ENCODE measurements around the gene MEI4. TPM values are rescaled to one million over a fixed set of nuclear protein-coding genes. Genes with fewer than 3 reads are reported as not detected.
A peak's percentile ranks its signal among the peaks of the same experiment; 100 is the strongest.

Gene MEI4
- polyA plus RNA-seq, 4 donors, result 0.01 to 0.09 TPM; not detected in 2

DNA sequence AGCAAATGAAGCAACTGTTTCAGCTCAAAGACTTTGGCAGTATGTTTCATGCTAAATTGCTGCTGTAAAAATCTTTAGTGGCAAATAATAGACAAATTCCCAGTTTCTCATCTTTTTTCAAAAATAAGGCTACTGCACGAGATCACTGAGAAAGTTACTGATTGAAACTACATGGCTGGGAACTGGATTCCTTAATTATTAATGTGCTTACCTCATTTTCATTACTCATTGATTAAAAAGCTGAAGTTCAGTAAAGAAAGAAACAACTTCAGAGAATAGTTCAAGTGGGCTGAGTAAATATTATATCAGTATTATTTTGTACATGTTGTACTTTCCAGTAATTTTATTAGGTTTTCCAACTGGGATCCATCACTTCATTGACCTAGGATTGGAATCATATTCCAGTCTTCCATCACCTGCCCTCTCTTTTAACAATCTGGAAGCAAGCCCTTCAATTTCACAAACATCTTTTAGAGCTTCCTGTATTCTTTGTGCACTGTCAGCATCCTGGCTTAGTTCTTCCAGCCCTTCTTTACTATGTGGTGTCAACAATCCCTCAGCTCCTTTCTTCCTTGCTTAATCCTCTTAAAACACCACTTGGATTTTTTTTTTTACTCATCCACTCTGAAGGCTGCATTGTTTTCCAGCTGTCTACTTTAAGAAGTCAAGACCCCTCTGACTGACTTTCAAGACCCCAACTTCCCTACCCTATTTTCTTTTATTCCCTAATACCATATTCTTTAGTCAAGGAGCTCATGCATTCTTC is 4.3 kb downstream of the MEI4 start:
- H3K27ac ChIP-seq (ENCODE audit: low read depth in 1 of 3, low read length in 2 of 3), result no peak overlapping the region
- H3K27me3 ChIP-seq (ENCODE audit: control insufficient read depth in 3 of 3, insufficient read depth in 3 of 3, low read length in 3 of 3), result no peaks in the 10 kb centered on the region
- no peaks in the 10 kb centered on the region for H3K36me3 ChIP-seq (ENCODE audit: control insufficient read depth in 3 of 3, insufficient read depth in 2 of 3, low read depth in 1 of 3, low read length in 3 of 3)
- WGBS, 3 donors, result 56 to 78% (median 74%) methylated on average over 1 of the region's 1 CpG
- no peak for DNase-seq
- no peak for FAIRE-seq
- H3K9me3 ChIP-seq (ENCODE audit: control insufficient read depth in 2 of 2, insufficient read depth in 1 of 2, low read depth in 1 of 2, low read length in 1 of 2), result no peaks in the 10 kb centered on the region
- no peaks in the 10 kb centered on the region for H3K4me1 ChIP-seq (ENCODE audit: control insufficient read depth in 3 of 3, insufficient read depth in 2 of 3, low read depth in 1 of 3, low read length in 2 of 3)
- no peak overlapping the region for H3K4me3 ChIP-seq (ENCODE audit: low read depth in 1 of 3, low read length in 3 of 3)

DNA sequence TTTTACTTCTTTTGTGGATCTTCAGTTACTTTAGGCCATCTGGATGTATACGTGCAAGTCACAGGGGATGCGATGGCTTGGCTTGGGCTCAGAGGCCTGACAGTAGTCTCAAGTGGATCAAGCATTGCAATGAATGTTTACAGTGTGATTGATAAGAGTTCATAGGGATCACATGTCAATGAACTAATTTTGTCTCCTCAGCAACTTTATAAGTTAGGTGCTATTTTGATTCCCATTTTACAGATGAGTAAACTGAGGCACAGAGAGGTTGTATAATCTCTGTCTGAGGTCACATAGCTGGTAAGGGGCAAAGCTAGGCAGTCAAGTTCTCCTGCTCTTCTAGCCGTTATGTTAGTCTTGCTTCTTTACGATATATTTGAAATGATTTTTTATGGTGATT is 13.5 kb downstream of the MEI4 start:
- Histone ChIP-seq H3K9me3 (ENCODE audit: control insufficient read depth in 2 of 2, insufficient read depth in 1 of 2, low read depth in 1 of 2, low read length in 1 of 2) (no peaks in the 10 kb centered on the region), H3K27ac (ENCODE audit: low read depth in 1 of 3, low read length in 2 of 3) (no peak overlapping the region), H3K4me1 (ENCODE audit: control insufficient read depth in 3 of 3, insufficient read depth in 2 of 3, low read depth in 1 of 3, low read length in 2 of 3) (no peaks in the 10 kb centered on the region), H3K27me3 (ENCODE audit: control insufficient read depth in 3 of 3, insufficient read depth in 3 of 3, low read length in 3 of 3) (no peaks in the 10 kb centered on the region), H3K4me3 (ENCODE audit: low read depth in 1 of 3, low read length in 3 of 3) (no peak overlapping the region), H3K36me3 (ENCODE audit: control insufficient read depth in 3 of 3, insufficient read depth in 2 of 3, low read depth in 1 of 3, low read length in 3 of 3) (no peaks in the 10 kb centered on the region)
- DNase-seq, result no peak
- 88 to 93% (median 88%) methylated on average over 4 of the region's 4 CpGs for WGBS, 3 donors
- no peak for FAIRE-seq

DNA sequence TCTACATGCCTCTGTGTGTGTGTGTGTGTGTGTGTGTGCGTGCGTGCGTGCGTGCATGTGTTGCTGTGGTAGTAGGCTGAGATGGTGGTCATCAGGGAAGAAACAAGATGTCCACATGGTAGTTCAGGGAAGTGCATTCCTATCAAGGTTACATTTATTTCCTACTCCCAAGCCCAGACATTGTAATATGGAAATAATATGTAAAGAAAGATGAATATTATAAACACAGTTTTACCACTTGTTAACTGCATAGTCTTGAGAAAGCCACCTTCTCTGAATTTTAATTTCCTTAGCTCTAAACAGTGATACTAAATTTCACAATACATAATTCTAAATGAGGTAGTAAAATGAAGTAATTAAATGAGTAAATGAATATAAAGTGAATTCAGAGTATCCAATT is 14.0 kb downstream of the MEI4 start:
- FAIRE-seq (no peak), DNase-seq (no peak)
- no peaks in the 10 kb centered on the region for H3K4me1 ChIP-seq (ENCODE audit: control insufficient read depth in 3 of 3, insufficient read depth in 2 of 3, low read depth in 1 of 3, low read length in 2 of 3)
- 68 to 98% (median 71%) methylated on average over 4 of the region's 4 CpGs for WGBS, 3 donors
- no peak overlapping the region for H3K27ac ChIP-seq (ENCODE audit: low read depth in 1 of 3, low read length in 2 of 3)
- no peaks in the 10 kb centered on the region for H3K9me3 ChIP-seq (ENCODE audit: control insufficient read depth in 2 of 2, insufficient read depth in 1 of 2, low read depth in 1 of 2, low read length in 1 of 2)
- no peak overlapping the region for H3K4me3 ChIP-seq (ENCODE audit: low read depth in 1 of 3, low read length in 3 of 3)
- H3K36me3 ChIP-seq (ENCODE audit: control insufficient read depth in 3 of 3, insufficient read depth in 2 of 3, low read depth in 1 of 3, low read length in 3 of 3), result no peaks in the 10 kb centered on the region
- no peaks in the 10 kb centered on the region for H3K27me3 ChIP-seq (ENCODE audit: control insufficient read depth in 3 of 3, insufficient read depth in 3 of 3, low read length in 3 of 3)

DNA sequence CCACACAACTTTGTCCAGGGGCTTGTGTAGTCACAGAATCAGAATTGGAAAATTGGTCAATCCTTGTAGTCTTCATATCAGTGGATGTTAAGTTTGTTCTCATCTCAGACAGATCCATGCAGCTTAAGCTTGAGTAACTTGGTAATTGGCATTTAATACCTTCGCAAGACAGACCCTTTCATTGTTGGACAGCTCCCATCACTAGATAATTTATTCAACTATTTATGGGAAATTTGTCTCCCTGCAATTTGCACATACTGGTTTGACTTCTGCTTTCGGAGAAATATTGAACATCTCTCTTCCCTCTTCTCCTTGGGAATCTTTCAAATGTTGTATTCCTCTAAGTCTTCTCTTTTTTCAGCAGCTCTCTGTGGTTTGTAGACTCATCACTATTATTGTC is 17.1 kb downstream of the MEI4 start:
- FAIRE-seq, result no peak
- H3K27ac ChIP-seq (ENCODE audit: low read depth in 1 of 3, low read length in 2 of 3), result no peak overlapping the region
- H3K27me3 ChIP-seq (ENCODE audit: control insufficient read depth in 3 of 3, insufficient read depth in 3 of 3, low read length in 3 of 3), result no peaks in the 10 kb centered on the region
- 86 to 88% (median 87%) methylated on average over 2 of the region's 2 CpGs for WGBS, 3 donors
- H3K4me3 ChIP-seq (ENCODE audit: low read depth in 1 of 3, low read length in 3 of 3), result no peak overlapping the region
- H3K9me3 ChIP-seq (ENCODE audit: control insufficient read depth in 2 of 2, insufficient read depth in 1 of 2, low read depth in 1 of 2, low read length in 1 of 2), result no peaks in the 10 kb centered on the region
- no peak for DNase-seq
- no peaks in the 10 kb centered on the region for H3K4me1 ChIP-seq (ENCODE audit: control insufficient read depth in 3 of 3, insufficient read depth in 2 of 3, low read depth in 1 of 3, low read length in 2 of 3)
- no peaks in the 10 kb centered on the region for H3K36me3 ChIP-seq (ENCODE audit: control insufficient read depth in 3 of 3, insufficient read depth in 2 of 3, low read depth in 1 of 3, low read length in 3 of 3)

DNA sequence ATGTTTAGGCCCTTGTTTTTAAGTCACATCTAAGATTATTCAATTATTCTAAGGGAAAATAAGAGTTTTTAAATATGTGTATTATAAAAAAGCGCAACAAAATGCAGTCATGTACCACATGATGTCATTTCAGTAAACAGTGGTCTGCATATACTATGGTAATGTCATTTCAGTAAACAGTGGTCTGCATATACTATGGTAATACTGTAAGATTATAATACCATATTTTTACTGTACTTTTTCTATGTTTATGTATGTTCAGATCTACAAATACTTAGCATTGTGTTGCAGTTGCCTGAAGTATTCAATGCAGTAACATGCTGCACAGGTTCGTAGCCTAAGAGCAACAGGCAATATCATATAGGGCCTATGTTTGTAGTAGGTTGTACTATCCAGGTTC is 21.4 kb downstream of the MEI4 start:
- FAIRE-seq (no peak), DNase-seq (no peak)
- no peaks in the 10 kb centered on the region for H3K4me1 ChIP-seq (ENCODE audit: control insufficient read depth in 3 of 3, insufficient read depth in 2 of 3, low read depth in 1 of 3, low read length in 2 of 3)
- WGBS, 3 donors, result 76 to 91% (median 85%) methylated on average over 2 of the region's 2 CpGs
- no peak overlapping the region for H3K4me3 ChIP-seq (ENCODE audit: low read depth in 1 of 3, low read length in 3 of 3)
- H3K9me3 ChIP-seq (ENCODE audit: control insufficient read depth in 2 of 2, insufficient read depth in 1 of 2, low read depth in 1 of 2, low read length in 1 of 2), result no peaks in the 10 kb centered on the region
- H3K27me3 ChIP-seq (ENCODE audit: control insufficient read depth in 3 of 3, insufficient read depth in 3 of 3, low read length in 3 of 3), result no peaks in the 10 kb centered on the region
- no peak overlapping the region for H3K27ac ChIP-seq (ENCODE audit: low read depth in 1 of 3, low read length in 2 of 3)
- H3K36me3 ChIP-seq (ENCODE audit: control insufficient read depth in 3 of 3, insufficient read depth in 2 of 3, low read depth in 1 of 3, low read length in 3 of 3), result no peaks in the 10 kb centered on the region

DNA sequence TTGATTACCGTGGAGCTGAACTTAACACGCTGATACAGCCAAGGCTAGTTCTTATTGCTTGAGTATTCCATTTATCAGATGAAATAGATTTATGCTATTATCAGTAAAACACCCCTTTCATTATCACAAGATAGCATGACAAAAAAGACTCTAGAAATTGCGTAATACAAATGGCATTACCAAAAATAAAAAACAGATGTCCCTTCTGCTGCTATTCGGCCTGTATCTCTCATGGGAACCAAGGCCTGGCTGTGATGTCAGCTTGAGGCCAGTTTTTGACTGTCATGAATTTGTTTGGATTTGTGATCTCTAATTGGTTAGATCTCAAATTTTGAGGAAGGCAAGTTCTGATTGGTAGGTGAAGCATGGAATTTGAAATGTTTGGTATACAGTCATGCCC is 25.2 kb downstream of the MEI4 start:
- no peaks in the 10 kb centered on the region for H3K9me3 ChIP-seq (ENCODE audit: control insufficient read depth in 2 of 2, insufficient read depth in 1 of 2, low read depth in 1 of 2, low read length in 1 of 2)
- no peaks in the 10 kb centered on the region for H3K27me3 ChIP-seq (ENCODE audit: control insufficient read depth in 3 of 3, insufficient read depth in 3 of 3, low read length in 3 of 3)
- H3K4me3 ChIP-seq (ENCODE audit: low read depth in 1 of 3, low read length in 3 of 3), result no peak overlapping the region
- no peaks in the 10 kb centered on the region for H3K36me3 ChIP-seq (ENCODE audit: control insufficient read depth in 3 of 3, insufficient read depth in 2 of 3, low read depth in 1 of 3, low read length in 3 of 3)
- no peaks in the 10 kb centered on the region for H3K4me1 ChIP-seq (ENCODE audit: control insufficient read depth in 3 of 3, insufficient read depth in 2 of 3, low read depth in 1 of 3, low read length in 2 of 3)
- FAIRE-seq (no peak), DNase-seq (no peak)
- H3K27ac ChIP-seq (ENCODE audit: low read depth in 1 of 3, low read length in 2 of 3), result no peak overlapping the region
- 64 to 75% (median 71%) methylated on average over 4 of the region's 4 CpGs for WGBS, 3 donors

DNA sequence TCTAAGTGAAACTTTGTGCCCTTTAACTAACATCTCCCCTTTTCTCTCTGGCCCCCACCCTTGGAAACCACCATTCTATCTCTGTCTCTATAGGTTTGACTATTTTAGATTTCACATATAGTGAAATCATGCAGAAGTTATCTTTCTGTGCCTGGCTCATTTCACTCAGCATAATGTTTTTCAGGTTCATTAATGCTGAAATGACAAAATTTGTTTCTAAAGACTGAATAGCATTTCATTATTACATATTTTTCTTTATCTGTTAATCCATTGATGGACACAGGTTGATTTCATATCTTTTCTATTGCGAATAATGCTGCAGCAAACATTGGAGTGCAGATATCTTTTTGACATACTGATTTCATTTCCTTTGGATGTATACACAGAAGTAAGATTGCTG is 30.7 kb downstream of the MEI4 start:
- Histone ChIP-seq H3K27ac (ENCODE audit: low read depth in 1 of 3, low read length in 2 of 3) (no peak overlapping the region), H3K36me3 (ENCODE audit: control insufficient read depth in 3 of 3, insufficient read depth in 2 of 3, low read depth in 1 of 3, low read length in 3 of 3) (no peaks in the 10 kb centered on the region), H3K27me3 (ENCODE audit: control insufficient read depth in 3 of 3, insufficient read depth in 3 of 3, low read length in 3 of 3) (no peaks in the 10 kb centered on the region), H3K4me3 (ENCODE audit: low read depth in 1 of 3, low read length in 3 of 3) (no peak overlapping the region), H3K9me3 (ENCODE audit: control insufficient read depth in 2 of 2, insufficient read depth in 1 of 2, low read depth in 1 of 2, low read length in 1 of 2) (no peaks in the 10 kb centered on the region), H3K4me1 (ENCODE audit: control insufficient read depth in 3 of 3, insufficient read depth in 2 of 3, low read depth in 1 of 3, low read length in 2 of 3) (no peaks in the 10 kb centered on the region)
- WGBS, 3 donors, result 83 to 99% (median 91%) methylated on average over 1 of the region's 1 CpG
- no peak for FAIRE-seq
- DNase-seq, result no peak

DNA sequence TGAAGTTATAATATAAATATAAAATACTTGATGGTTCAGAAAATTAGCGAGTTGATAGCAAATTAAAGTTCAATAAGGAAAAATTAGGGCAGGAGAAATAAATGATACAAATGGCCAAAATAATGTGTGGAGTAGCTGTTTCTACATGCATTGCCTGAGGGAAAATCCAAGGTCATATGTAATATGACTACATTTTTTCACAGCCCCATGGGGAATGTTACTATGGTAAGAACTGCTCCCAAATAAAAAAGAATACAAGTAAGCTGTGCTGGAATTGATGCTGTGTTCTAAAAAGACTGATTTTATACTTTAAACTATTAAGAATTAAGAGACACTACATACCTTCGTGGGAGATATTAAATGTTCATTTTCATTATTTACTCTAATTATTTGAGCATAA is 34.1 kb downstream of the MEI4 start:
- no peak for FAIRE-seq
- WGBS, 3 donors, result 68 to 85% (median 80%) methylated on average over 2 of the region's 2 CpGs

DNA sequence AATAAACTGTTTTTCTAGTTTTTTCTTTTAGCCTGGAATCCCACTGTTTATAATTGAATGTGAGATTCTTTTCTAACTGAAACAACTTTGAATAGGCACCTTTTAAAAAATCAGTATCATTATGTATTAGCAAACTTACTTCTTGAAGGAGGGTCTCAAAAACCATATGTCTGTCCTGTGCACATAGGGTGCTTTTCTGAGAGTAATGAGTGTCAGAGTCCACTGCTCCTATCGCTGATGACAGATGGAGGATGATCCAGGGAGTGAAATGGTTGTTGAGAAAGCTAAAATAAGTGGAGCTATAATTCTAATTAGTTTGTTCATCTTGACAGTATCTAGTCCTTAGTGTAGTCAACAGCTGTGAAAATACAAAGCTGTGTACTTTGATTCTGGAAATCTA is 35.8 kb downstream of the MEI4 start:
- no peak for FAIRE-seq

More for the DNA sequence above, 34.1 kb downstream of the MEI4 start:
- no peak overlapping the region for H3K27ac ChIP-seq (ENCODE audit: low read depth in 1 of 3, low read length in 2 of 3)
- H3K27me3 ChIP-seq (ENCODE audit: control insufficient read depth in 3 of 3, insufficient read depth in 3 of 3, low read length in 3 of 3), result no peaks in the 10 kb centered on the region
- H3K4me1 ChIP-seq (ENCODE audit: control insufficient read depth in 3 of 3, insufficient read depth in 2 of 3, low read depth in 1 of 3, low read length in 2 of 3), result no peaks in the 10 kb centered on the region
- DNase-seq, result no peak
- H3K4me3 ChIP-seq (ENCODE audit: low read depth in 1 of 3, low read length in 3 of 3), result no peak overlapping the region
- H3K9me3 ChIP-seq (ENCODE audit: control insufficient read depth in 2 of 2, insufficient read depth in 1 of 2, low read depth in 1 of 2, low read length in 1 of 2), result no peaks in the 10 kb centered on the region
- H3K36me3 ChIP-seq (ENCODE audit: control insufficient read depth in 3 of 3, insufficient read depth in 2 of 3, low read depth in 1 of 3, low read length in 3 of 3), result no peaks in the 10 kb centered on the region

More for the DNA sequence above, 35.8 kb downstream of the MEI4 start:
- no peak overlapping the region for H3K27ac ChIP-seq (ENCODE audit: low read depth in 1 of 3, low read length in 2 of 3)
- H3K36me3 ChIP-seq (ENCODE audit: control insufficient read depth in 3 of 3, insufficient read depth in 2 of 3, low read depth in 1 of 3, low read length in 3 of 3), result no peaks in the 10 kb centered on the region
- peak in 1 of 2 donors; percentile 35 for DNase-seq
- no peak overlapping the region for H3K4me3 ChIP-seq (ENCODE audit: low read depth in 1 of 3, low read length in 3 of 3)
- no peaks in the 10 kb centered on the region for H3K27me3 ChIP-seq (ENCODE audit: control insufficient read depth in 3 of 3, insufficient read depth in 3 of 3, low read length in 3 of 3)
- H3K4me1 ChIP-seq (ENCODE audit: control insufficient read depth in 3 of 3, insufficient read depth in 2 of 3, low read depth in 1 of 3, low read length in 2 of 3), result no peaks in the 10 kb centered on the region
- H3K9me3 ChIP-seq (ENCODE audit: control insufficient read depth in 2 of 2, insufficient read depth in 1 of 2, low read depth in 1 of 2, low read length in 1 of 2), result no peaks in the 10 kb centered on the region
- 11 to 40% (median 28%) methylated on average over 1 of the region's 1 CpG for WGBS, 3 donors
